GM12878 (cell line): ENCODE measurements around the gene GYS2.

Source experiments
- CTCF ChIP-seq, 3 experiments: IDR thresholded peaks in 2 of 3; conservative IDR thresholded peaks in 1 of 3; 2 replicates each; pipeline ENCODE4 v1.5.1; 2011; ENCODE audit warnings: low read depth in 3 of 3, low read length in 3 of 3, mild to moderate bottlenecking in 3 of 3, control low read depth in 2 of 3, moderate library complexity in 2 of 3, inconsistent platforms in 1 of 3, mixed read lengths in 1 of 3; ENCODE audit not compliant: control insufficient read depth in 2 of 3, insufficient read depth in 1 of 3; ENCODE audit errors: extremely low read depth in 1 of 3
- EP300 ChIP-seq, 2 experiments: fragments of 150-350 bp in 1 of 2; IDR thresholded peaks; 2 replicates each; pipeline ENCODE4 v1.6.1; 2011 to 2012; ENCODE audit warnings: low read depth in 2 of 2, low read length in 2 of 2, borderline replicate concordance in 1 of 2, improper control_type of control experiment in 1 of 2, inconsistent platforms in 1 of 2; ENCODE audit not compliant: control insufficient read depth in 1 of 2
- EZH2 ChIP-seq: IDR thresholded peaks from 2 replicates; pipeline ENCODE4 v1.6.1; 2012; ENCODE audit warnings: low read depth, mild to moderate bottlenecking, control low read depth, inconsistent platforms, low read length, borderline replicate concordance; ENCODE audit not compliant: control insufficient read depth
- NFXL1 ChIP-seq: fragments of 450-650 bp; IDR thresholded peaks from 2 replicates; pipeline ENCODE4 v1.6.1; 2017; ENCODE audit warnings: antibody characterized with exemption, mild to moderate bottlenecking, borderline replicate concordance
- PKNOX1 ChIP-seq: fragments of 450-650 bp; IDR thresholded peaks from 2 replicates; pipeline ENCODE4 v1.6.1; 2016; ENCODE audit warnings: mild to moderate bottlenecking
- POLR2A ChIP-seq: IDR thresholded peaks from 2 replicates; pipeline ENCODE4 v1.6.1; 2011; ENCODE audit warnings: low read depth, mild to moderate bottlenecking, low read length
- POLR2AphosphoS2 ChIP-seq: IDR thresholded peaks from 2 replicates; pipeline ENCODE4 v1.6.1; 2011; ENCODE audit warnings: low read depth, mild to moderate bottlenecking, low read length, improper control_type of control experiment, moderate library complexity
- REST ChIP-seq: IDR thresholded peaks from 2 replicates; pipeline ENCODE4 v1.6.1; 2012; ENCODE audit warnings: mild to moderate bottlenecking, low read depth, low read length
- SP1 ChIP-seq: IDR thresholded peaks from one replicate; pipeline ENCODE4 v1.6.1; 2011; ENCODE audit warnings: low read depth, low read length
- TARDBP ChIP-seq: IDR thresholded peaks from 2 replicates; pipeline ENCODE4 v1.6.1; 2016; ENCODE audit warnings: borderline replicate concordance

- TF ChIP-seq EP300 (IDR thresholded peaks at IDR 0.05; ENCODE audit: borderline replicate concordance in 1 of 2, control insufficient read depth in 1 of 2, low read depth in 2 of 2, low read length in 2 of 2) = no peak
- no peak for TF ChIP-seq CTCF (IDR thresholded peaks at IDR 0.05 in 2 of 3, conservative IDR thresholded peaks at IDR 0.05 in 1 of 3; ENCODE audit: control insufficient read depth in 2 of 3, extremely low read depth in 1 of 3, insufficient read depth in 1 of 3, low read depth in 3 of 3, low read length in 3 of 3)
- TF ChIP-seq POLR2AphosphoS2 = no peak
- no peak for TF ChIP-seq SP1
- no peak for TF ChIP-seq PKNOX1
- no peak for TF ChIP-seq REST
- no peak for TF ChIP-seq POLR2A
- no peak for TF ChIP-seq TARDBP
- no peak for TF ChIP-seq EZH2
- TF ChIP-seq NFXL1 = no peak
Measured at GRCh38 chr12:21631367-21631766, 26.7 kb upstream of the GYS2 start.
